ENCODE measurements around the gene BLZF1.

DNA sequence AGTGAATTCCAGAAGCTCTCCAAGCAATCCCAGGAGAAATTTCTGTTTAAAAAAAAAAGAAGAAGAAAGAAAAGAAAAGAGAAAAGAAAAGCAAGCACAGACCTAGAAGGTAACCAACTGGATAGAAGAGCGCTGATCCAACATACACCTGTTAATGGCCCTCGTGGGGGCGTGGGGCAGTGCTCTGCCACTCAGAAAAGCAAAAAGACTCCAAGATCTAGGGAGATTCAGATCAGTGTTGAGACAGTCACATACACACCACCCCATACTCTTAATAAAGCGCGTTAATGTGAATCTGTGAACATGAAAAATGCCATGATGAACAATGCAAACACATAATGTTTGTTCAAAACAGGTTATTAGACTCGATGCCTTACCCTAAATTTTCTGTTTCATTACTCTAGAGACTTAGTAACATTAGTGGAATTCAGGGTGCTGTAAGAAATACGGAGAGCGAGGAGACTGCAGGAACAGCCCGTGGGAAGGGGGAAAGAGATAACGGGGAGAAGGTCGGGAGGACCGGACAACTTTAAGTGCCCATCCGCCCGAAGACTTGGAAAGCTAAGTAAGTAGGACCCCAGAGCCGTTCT lies 804 bp upstream of the BLZF1 start:
- TF ChIP-seq POLR2AphosphoS5 (IDR thresholded peaks at IDR 0.05; ENCODE audit: insufficient read depth in 1 of 2, low read depth in 1 of 2), result no peak
- no peak for TF ChIP-seq POLR2A (IDR thresholded peaks at IDR 0.05)
- TF ChIP-seq, protein P1, sequence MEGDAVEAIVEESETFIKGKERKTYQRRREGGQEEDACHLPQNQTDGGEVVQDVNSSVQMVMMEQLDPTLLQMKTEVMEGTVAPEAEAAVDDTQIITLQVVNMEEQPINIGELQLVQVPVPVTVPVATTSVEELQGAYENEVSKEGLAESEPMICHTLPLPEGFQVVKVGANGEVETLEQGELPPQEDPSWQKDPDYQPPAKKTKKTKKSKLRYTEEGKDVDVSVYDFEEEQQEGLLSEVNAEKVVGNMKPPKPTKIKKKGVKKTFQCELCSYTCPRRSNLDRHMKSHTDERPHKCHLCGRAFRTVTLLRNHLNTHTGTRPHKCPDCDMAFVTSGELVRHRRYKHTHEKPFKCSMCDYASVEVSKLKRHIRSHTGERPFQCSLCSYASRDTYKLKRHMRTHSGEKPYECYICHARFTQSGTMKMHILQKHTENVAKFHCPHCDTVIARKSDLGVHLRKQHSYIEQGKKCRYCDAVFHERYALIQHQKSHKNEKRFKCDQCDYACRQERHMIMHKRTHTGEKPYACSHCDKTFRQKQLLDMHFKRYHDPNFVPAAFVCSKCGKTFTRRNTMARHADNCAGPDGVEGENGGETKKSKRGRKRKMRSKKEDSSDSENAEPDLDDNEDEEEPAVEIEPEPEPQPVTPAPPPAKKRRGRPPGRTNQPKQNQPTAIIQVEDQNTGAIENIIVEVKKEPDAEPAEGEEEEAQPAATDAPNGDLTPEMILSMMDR (IDR thresholded peaks at IDR 0.05), result no peak
